ENCODE results near the gene ZEB1.

Gene ZEB1

GRCh38 chr10:31578181-31578852 lies 259.3 kb downstream of the ZEB1 start:
- DNase-seq (ENCODE audit: extremely low read depth in 1 of 2, low read depth in 1 of 2), result no peak

GRCh38 chr10:31578951-31579350 lies 259.9 kb downstream of the ZEB1 start:
- no peak for DNase-seq (ENCODE audit: extremely low read depth in 1 of 2, low read depth in 1 of 2)

Data from stimulated activated CD8-positive, alpha-beta memory T cell treated with anti-CD3 and anti-CD28 coated beads, Interleukin-7, amount 100 ng/mL, for 48 hours (primary cell).